ENCODE results near the gene COL26A1.
"Not testable (repeated sequence)": the region's sequence is repeated elsewhere in the genome, so short reads cannot be mapped to it uniquely, and the experiment has no call there.

The COL26A1 gene

GRCh38 chr7:101558742-101559325 is 196.2 kb downstream of the COL26A1 start:
- no peak overlapping the region for H3K4me3 Mint-ChIP-seq
- no peaks in the 10 kb centered on the region for H3K9me3 Mint-ChIP-seq (ENCODE audit: low read depth)
- no peaks in the 10 kb centered on the region for H3K27me3 Mint-ChIP-seq
- no peaks in the 10 kb centered on the region for H3K4me1 Mint-ChIP-seq (ENCODE audit: low read depth)
- H3K36me3 Mint-ChIP-seq: no peaks in the 10 kb centered on the region
- H3K27ac Mint-ChIP-seq: no peak overlapping the region

- H3K27me3 Mint-ChIP-seq: no peaks in the 10 kb centered on the region
- H3K4me3 Mint-ChIP-seq: no peak overlapping the region
- no peaks in the 10 kb centered on the region for H3K36me3 Mint-ChIP-seq
- H3K27ac Mint-ChIP-seq: no peak overlapping the region
- peaks cover 2% of the 10 kb centered on the region for H3K4me1 Mint-ChIP-seq (ENCODE audit: low read depth)
- no peaks in the 10 kb centered on the region for H3K9me3 Mint-ChIP-seq (ENCODE audit: low read depth)
These were observed 196.9 kb downstream of the COL26A1 start for GRCh38 chr7:101559586-101559985.

DNA sequence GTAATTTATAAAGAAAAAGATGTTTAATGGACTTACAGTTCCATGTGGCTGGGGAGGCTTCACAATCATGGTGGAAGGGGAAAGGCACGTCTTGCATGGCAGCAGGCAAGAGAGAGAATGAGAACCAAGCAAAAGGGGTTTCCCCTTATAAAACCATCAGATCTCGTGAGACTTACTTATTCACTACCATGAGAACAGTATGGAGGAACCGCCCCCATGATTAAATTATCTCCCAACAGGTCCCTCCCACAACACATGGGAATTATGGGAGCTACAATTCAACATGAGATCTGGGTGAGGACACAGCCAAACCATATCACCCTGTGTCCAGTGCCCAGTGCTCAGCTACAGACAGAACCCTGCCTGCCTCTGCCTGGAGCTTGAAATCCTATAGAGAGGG is 197.3 kb downstream of the COL26A1 start:
- H3K4me1 Mint-ChIP-seq (ENCODE audit: low read depth); H3K36me3 Mint-ChIP-seq; H3K27ac Mint-ChIP-seq; H3K27me3 Mint-ChIP-seq; H3K9me3 Mint-ChIP-seq (ENCODE audit: low read depth); H3K4me3 Mint-ChIP-seq: not testable (repeated sequence)

- Mint-ChIP-seq H3K9me3 (ENCODE audit: low read depth) (no peaks in the 10 kb centered on the region), H3K27me3 (no peaks in the 10 kb centered on the region), H3K27ac (no peak overlapping the region), H3K4me3 (no peak overlapping the region), H3K4me1 (ENCODE audit: low read depth) (peaks cover 2% of the 10 kb centered on the region), H3K36me3 (no peaks in the 10 kb centered on the region)
These were observed 198.2 kb downstream of the COL26A1 start for GRCh38 chr7:101560856-101561255.

GRCh38 chr7:101561293-101561692 is 198.6 kb downstream of the COL26A1 start:
- H3K4me1 Mint-ChIP-seq (ENCODE audit: low read depth); H3K9me3 Mint-ChIP-seq (ENCODE audit: low read depth); H3K27me3 Mint-ChIP-seq; H3K27ac Mint-ChIP-seq; H3K4me3 Mint-ChIP-seq; H3K36me3 Mint-ChIP-seq: not testable (repeated sequence)

DNA sequence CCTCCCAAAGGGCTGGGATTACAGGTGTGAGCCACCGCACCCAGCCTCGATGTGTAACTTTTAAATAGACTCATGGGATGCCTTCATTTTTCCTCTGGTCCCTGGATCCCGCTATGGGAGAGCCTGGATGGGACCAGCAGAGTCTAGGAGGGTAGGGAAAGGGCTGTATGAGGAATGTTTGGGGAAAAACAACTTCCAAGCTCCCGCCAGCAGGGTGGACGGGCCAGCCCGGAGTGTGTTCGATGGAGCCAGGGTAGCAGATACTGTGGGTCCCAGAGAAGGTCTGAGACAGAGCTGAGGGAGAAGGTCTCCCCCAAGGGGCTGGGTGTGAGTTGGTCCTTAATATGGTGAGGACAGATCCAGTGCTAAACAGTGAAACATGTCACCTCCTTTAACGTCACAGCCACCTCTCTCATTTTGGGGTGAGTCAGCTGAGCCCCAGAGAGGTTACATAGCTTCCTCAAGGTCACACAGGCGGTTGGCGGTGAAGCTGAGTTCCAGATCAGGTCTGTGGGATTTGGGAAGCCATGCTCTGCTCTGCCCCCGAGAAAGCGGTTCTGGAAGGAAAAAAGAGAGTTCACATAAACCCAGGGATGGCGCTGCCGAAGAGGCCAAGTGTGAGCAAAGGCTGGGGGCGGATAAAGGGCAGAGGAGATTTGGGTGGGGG is 200.0 kb downstream of the COL26A1 start:
- no peak overlapping the region for H3K4me3 Mint-ChIP-seq
- no peaks in the 10 kb centered on the region for H3K9me3 Mint-ChIP-seq (ENCODE audit: low read depth)
- peak overlapping the region; percentile 38 for H3K27ac Mint-ChIP-seq
- H3K36me3 Mint-ChIP-seq: no peaks in the 10 kb centered on the region
- H3K4me1 Mint-ChIP-seq (ENCODE audit: low read depth): peaks cover 2% of the 10 kb centered on the region
- no peaks in the 10 kb centered on the region for H3K27me3 Mint-ChIP-seq

GRCh38 chr7:101563198-101563901 is 200.7 kb downstream of the COL26A1 start:
- H3K4me3 Mint-ChIP-seq: no peak overlapping the region
- H3K9me3 Mint-ChIP-seq (ENCODE audit: low read depth): no peaks in the 10 kb centered on the region
- no peaks in the 10 kb centered on the region for H3K36me3 Mint-ChIP-seq
- peaks cover 2% of the 10 kb centered on the region for H3K4me1 Mint-ChIP-seq (ENCODE audit: low read depth)
- no peaks in the 10 kb centered on the region for H3K27me3 Mint-ChIP-seq
- H3K27ac Mint-ChIP-seq: no peak overlapping the region

- H3K9me3 Mint-ChIP-seq (ENCODE audit: low read depth): no peaks in the 10 kb centered on the region
- H3K27ac Mint-ChIP-seq: no peak overlapping the region
These were observed 201.5 kb downstream of the COL26A1 start for GRCh38 chr7:101563943-101564777.

GRCh38 chr7:101564778-101565211 is 202.1 kb downstream of the COL26A1 start:
- Mint-ChIP-seq H3K4me1 (ENCODE audit: low read depth) (peaks cover 2% of the 10 kb centered on the region), H3K9me3 (ENCODE audit: low read depth) (peaks cover 4% of the 10 kb centered on the region), H3K27ac (no peak overlapping the region), H3K27me3 (peaks cover 3% of the 10 kb centered on the region), H3K36me3 (peaks cover 3% of the 10 kb centered on the region), H3K4me3 (no peak overlapping the region)

More at GRCh38 chr7:101563943-101564777, 201.5 kb downstream of the COL26A1 start:
- no peak overlapping the region for H3K4me3 Mint-ChIP-seq
- H3K4me1 Mint-ChIP-seq (ENCODE audit: low read depth): peaks cover 2% of the 10 kb centered on the region
- H3K36me3 Mint-ChIP-seq: no peaks in the 10 kb centered on the region
- H3K27me3 Mint-ChIP-seq: no peaks in the 10 kb centered on the region

DNA sequence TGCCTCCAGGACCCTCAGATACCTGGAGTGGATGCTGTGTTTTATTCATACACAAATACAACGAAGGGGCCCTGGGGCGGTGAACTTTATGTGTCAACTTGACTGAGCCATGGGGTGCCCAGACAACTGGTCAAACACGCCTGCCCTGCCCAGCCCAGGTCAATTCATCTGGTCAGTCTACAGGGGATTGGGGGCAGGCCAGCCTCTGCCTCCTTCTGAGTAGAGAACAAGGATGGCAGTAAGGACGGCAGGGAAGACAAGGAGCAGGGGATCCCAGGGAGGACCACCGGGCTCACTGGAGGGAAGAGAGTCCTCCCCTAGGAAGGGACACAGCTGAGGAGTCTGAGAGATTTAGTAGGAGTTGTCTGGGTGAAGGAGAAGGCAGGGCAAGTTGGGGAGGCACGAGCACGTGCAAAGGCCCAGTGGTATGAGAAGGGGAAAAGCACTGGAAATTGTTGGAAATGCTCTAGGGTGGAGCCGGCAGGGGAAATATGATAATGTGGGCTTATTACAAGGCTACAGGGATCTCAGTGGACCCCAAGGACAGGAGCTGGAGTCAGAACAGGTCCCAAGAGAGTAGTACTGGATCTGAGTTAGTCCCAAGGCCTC is 203.0 kb downstream of the COL26A1 start:
- Mint-ChIP-seq H3K27ac (no peak overlapping the region), H3K9me3 (ENCODE audit: low read depth) (peaks cover 10% of the 10 kb centered on the region), H3K27me3 (peaks cover 4% of the 10 kb centered on the region), H3K4me3 (no peak overlapping the region), H3K36me3 (peaks cover 3% of the 10 kb centered on the region), H3K4me1 (ENCODE audit: low read depth) (peaks cover 2% of the 10 kb centered on the region)

GRCh38 chr7:101567230-101567629 is 204.6 kb downstream of the COL26A1 start:
- peaks cover 3% of the 10 kb centered on the region for H3K36me3 Mint-ChIP-seq
- H3K27ac Mint-ChIP-seq: no peak overlapping the region
- no peak overlapping the region for H3K4me3 Mint-ChIP-seq
- H3K9me3 Mint-ChIP-seq (ENCODE audit: low read depth): peaks cover 14% of the 10 kb centered on the region
- H3K27me3 Mint-ChIP-seq: peaks cover 4% of the 10 kb centered on the region
- H3K4me1 Mint-ChIP-seq (ENCODE audit: low read depth): peaks cover 2% of the 10 kb centered on the region

GRCh38 chr7:101572156-101572555 is 209.5 kb downstream of the COL26A1 start:
- no peak overlapping the region for H3K4me3 Mint-ChIP-seq
- peaks cover 10% of the 10 kb centered on the region for H3K27me3 Mint-ChIP-seq
- peaks cover 7% of the 10 kb centered on the region for H3K4me1 Mint-ChIP-seq (ENCODE audit: low read depth)
- H3K9me3 Mint-ChIP-seq (ENCODE audit: low read depth): peaks cover 14% of the 10 kb centered on the region
- peaks cover 3% of the 10 kb centered on the region for H3K36me3 Mint-ChIP-seq
- H3K27ac Mint-ChIP-seq: no peak overlapping the region

DNA sequence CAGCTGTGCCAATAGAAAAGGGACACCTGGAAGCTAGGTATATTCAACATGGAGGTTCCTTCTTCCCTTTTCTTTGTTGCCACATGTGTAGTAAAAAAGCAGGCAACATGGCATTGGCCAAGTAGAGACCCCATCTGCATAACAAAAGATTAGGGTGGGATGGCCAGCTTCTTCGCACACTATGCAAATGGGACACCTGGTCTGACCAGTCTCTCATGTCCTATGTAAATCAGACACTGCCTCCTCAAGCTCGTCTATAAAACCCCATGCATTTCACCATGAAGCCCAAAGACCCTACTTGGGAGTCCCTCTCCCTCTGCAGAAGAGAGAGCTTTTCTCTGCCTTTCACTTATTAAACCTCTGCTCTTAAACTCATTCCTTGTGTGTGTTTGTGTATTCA is 212.5 kb downstream of the COL26A1 start:
- Mint-ChIP-seq H3K4me1 (ENCODE audit: low read depth) (peaks cover 7% of the 10 kb centered on the region), H3K27me3 (peaks cover 9% of the 10 kb centered on the region), H3K27ac (no peak overlapping the region), H3K36me3 (no peaks in the 10 kb centered on the region), H3K4me3 (no peak overlapping the region), H3K9me3 (ENCODE audit: low read depth) (peaks cover 9% of the 10 kb centered on the region)

GRCh38 chr7:101575721-101576120 is 213.0 kb downstream of the COL26A1 start:
- Mint-ChIP-seq H3K27ac (no peak overlapping the region), H3K36me3 (no peaks in the 10 kb centered on the region), H3K9me3 (ENCODE audit: low read depth) (peaks cover 4% of the 10 kb centered on the region), H3K27me3 (peaks cover 8% of the 10 kb centered on the region), H3K4me1 (ENCODE audit: low read depth) (peaks cover 7% of the 10 kb centered on the region), H3K4me3 (no peak overlapping the region)
